HS-5 (cell line): ENCODE data around the gene ARMH3.
"Not testable (repeated sequence)": the region's sequence is repeated elsewhere in the genome, so short reads cannot be mapped to it uniquely, and the experiment has no call there.

Experiments used
- DNase-seq: peaks from one replicate; pipeline ENCODE4 v3.0.0-alpha.2; 2012; ENCODE audit warnings: low read depth

The ARMH3 gene

DNA sequence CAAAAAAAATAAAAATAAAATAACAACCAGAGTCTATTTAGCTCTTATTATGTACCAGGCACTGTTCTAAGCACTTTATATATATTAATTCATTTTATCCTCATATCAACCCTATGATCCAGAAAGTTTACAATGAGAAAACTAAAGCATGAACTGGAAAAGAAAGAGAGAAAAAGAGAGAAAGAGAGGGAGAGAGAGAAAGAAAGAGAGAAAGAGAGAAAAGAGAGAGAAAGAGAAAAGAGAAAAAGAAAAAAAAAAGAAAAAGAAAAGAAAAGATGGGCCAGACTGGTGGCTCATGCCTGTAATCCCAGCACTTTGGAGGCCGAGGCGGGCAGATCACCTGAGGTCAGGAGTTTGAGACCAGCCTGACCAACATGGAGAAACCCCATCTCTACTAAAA lies 9.9 kb downstream of the ARMH3 start:
- no peak for DNase-seq

DNA sequence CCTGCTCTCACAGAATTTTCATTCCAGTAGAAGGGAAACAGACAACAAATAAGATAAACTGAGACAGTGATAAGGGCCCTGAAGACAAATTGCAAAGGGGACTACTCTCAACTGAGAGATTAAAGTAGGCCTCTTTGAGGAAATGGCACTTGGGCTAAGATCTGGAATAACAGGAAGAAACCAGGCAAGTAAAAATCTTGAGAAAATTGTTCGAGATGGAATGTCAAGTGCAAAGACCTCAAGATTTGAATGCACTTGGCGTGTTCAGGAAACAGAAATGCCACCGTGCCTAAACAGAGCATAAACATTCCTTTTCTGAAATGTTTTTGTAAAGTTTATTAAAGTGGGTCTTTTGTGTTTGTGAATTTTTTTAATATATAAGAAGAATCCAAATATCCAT lies 10.7 kb downstream of the ARMH3 start:
- no peak for DNase-seq

DNA sequence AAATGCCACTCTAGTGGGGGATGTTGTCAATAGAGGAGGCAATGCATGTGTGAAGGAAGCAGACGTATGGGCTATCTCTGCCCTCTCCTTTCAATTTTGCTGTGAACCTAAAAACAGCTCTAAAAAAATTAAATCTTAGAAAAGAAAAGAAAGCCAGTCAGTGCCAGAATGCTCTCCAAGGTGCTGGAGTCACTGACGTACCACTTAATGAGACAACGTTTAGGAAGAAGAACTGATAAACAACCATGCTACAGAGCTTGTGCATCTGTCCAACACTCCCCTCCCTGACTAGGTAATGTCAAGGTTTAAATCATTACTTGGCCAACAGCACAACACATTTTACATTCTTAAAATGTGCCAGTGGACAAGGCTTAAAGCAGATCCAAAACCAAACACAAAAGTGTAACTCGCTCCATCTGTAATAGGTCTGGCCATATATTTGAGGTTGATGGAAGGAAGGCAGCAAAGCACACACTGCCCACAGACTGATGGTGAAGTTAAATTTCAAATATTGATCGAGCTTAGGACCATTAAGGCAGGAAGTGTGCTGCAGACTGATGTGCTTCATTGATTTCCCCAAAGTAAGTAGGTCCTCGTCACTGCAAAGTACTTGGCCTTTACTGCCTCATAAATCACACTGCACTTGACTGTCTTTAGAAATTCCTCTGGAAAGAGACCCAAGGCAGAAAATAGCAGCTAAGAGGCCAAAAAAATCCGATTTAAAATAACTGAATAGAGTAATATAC lies 15.5 kb downstream of the ARMH3 start:
- DNase-seq = no peak

DNA sequence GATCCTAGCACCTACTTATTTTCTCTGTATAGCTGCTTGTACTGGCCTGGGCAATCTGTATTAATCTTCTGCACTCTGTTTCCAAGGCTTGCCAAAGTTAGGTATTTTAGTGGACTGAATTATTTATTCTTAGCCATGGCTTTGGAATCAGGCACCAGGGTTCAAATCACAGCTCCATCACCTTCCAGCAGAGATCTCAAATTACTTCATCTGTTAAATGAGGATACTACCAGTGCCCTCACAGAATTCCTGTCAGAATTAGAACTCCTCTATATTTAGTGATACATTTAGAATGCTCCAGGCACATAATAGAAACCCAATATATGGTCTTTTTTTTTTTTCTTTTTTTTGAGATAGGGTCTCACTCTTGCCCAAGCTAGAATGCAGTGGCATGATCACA lies 17.6 kb downstream of the ARMH3 start:
- no peak for DNase-seq

DNA sequence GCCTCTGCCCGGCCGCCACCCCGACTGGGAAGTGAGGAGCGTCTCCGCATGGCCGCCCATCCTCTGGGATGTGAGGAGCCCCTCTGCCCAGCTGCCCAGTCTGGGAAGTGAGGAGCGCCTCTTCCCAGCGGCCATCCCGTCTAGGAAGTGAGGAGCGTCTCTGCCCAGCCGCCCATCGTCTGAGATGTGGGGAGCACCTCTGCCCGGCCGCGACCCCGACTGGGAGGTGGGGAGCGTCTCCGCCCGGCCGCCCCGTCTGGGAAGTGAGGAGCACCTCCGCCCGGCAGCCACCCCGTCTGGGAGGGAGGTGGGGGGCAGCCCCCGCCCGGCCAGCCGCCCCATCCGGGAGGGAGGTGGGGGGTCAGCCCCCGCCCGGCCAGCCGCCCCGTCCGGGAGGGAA lies 20.2 kb downstream of the ARMH3 start:
- not testable (repeated sequence) for DNase-seq

DNA sequence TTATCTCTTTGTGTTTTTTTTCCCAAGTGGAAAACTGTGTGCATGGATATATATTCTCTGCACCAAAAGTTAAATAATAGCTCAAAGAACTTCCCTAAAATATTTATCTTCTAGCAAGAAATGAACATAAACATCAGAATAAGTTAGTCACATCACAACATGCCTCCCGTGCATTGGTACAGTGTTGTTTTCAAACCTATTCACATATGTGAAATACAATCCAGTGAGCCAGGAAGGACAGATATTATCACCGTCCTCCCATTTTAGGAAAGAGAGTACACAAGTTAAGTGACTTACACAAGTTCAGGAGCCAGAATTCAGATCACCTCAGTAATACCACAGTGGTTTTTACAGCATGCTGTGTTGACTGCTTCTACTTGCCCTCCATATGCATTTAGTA lies 22.2 kb downstream of the ARMH3 start:
- no peak for DNase-seq

DNA sequence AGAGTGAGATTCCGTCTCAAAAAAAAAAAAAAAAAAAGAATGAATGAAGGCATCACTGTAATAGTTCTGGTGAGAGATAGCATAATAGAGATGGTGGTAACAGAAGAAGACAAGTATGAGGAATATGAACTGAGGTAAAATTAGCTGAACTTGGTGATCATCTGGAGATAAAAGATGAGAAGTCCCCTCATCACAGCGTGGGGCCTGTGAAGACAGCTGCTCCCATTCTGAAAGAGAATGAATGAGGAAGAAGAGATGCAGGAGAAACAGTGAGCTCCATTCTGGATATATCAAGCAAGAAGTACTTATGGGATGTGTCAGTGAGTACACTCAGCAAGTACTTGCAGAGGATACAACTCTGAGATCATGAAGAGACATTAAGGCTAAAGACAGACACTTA lies 28.7 kb downstream of the ARMH3 start:
- DNase-seq = no peak

DNA sequence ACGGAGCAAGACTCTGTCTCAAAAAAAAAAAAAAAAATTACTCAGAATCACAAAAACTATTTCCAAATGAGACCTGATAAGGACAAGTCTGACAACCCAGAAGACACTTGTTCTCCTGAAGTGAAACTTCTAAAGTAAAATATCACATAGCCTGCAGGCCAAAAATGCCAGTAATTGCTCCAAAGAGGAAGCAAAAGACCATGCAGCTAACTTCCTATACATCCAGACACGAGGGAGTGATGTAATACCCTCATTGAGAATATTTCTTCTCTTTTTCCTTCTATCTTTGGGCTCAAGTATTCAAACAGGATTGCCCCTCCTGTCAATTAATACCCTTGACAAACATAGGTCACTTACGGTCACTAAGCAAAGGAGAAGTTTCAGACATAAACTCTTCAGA lies 31.2 kb downstream of the ARMH3 start:
- no peak for DNase-seq

DNA sequence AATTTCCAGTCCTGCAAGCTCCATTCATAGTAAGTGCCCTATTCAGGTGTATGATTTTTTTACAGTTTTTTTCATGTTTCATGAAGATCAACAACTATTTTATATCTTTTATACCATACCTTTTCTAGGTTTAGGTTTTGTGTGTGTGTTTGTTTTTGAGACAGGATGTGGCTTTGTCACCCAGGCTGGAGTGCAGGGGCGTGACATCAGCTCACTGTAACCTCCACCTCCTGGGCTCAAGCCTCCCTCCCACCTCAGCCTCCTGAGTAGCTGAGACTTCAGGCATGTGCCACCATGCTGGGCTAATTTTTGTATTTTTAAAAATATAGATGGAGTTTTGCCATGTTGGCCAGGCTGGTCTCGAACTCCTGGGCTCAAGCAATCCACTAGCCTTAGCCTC lies 35.0 kb downstream of the ARMH3 start:
- no peak for DNase-seq

DNA sequence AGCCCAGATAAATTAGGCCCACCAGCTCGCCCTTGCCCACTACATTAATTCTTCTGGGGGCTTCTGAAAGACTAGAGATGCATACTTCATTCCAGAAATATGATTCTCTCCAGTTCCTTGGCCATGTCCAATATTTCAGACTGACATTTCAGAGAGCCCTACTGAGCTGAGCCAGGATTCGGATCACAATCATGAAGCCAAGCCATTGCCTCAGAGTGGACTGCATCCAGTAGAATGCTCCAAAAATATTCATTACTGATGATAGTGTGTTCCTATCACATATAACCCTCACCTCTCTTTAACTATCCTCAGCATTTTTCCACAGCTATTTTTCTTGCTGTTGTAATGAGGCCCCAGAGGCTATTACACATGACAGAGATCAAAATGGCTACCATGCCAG lies 38.7 kb downstream of the ARMH3 start:
- no peak for DNase-seq

DNA sequence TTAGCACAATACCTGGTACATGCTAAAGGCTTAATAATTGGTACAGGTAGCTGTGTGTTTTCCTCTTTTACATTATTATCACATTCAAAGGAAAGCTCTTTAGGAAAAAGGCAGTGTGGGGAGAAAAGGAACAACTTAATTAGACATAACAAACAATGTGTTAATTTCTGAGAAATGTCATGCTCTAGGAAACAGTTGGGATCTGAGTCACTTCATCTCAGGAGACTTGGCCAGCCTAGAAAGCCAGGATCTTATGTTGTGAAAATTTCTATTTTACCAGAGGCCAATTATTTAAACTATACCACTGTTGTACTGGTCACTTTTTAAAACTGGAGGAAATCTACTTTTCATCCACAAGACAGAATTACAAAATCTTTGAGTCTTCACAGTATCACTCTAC lies 39.6 kb downstream of the ARMH3 start:
- DNase-seq = no peak

DNA sequence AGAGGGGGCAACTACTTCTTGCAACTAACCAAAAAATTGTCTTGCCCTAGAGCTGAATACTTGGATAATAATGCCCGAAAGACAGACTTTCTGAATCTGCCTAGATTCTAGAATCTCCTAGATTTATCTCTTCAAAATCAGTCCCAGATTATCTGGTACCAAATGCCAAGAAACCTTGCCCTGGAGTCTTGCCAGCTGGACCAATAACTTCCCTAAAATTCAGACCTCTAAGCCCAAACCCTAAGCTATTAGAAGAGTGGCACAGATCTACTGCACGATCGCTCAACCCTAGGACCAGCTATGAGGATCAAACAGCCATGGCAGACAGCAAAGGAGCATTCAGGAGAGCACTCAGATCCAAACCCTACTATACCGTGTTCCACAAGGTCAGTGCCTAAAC lies 45.0 kb downstream of the ARMH3 start:
- no peak for DNase-seq

DNA sequence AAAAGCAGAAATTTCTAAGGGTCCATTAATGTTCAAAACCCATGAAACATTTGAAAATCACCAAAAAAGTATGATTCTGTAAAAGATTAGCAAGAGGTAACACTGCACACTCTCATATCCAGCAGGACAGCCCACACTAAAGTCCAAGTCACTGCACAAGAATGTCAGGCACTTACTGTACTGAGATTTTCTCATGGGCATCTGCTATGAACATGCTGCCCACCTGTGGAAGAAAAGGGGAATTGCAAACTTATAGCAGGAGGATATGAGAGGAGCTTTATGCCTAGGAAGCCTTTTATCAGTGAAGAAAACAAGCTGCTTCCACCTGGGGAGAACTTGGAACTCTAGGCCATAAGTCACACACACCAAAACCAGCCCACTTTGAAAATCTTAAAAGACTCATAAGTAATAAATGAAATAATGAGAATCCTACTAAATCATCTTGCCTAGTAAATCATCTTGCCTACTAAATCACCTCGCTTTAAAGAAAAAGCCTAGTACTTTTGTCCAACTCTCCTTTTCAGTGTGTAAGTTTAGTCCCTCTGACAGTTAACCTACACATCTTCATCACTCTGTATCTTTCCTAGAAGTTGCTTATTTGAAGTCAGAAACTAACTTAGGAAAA lies 46.1 kb downstream of the ARMH3 start:
- DNase-seq = peak; percentile 69

DNA sequence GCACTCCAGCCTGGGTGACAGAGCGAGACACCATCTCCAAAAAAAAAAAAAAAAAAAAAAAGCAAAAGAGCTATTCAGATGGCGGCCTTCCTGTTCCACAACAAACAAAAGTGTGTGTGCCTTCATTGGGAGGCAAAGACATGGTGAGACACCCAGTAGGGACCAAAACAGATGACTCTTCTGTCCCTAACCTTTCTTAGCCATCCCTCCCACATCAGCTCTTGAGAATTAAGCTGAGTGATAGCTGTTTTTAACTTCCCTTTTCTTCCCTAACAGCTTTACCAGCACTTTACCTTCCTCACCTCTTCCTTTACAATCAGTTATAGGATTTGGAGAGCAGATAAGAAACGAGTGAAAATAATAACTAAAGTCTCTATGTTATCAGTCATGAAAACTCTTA lies 48.2 kb downstream of the ARMH3 start:
- no peak for DNase-seq

DNA sequence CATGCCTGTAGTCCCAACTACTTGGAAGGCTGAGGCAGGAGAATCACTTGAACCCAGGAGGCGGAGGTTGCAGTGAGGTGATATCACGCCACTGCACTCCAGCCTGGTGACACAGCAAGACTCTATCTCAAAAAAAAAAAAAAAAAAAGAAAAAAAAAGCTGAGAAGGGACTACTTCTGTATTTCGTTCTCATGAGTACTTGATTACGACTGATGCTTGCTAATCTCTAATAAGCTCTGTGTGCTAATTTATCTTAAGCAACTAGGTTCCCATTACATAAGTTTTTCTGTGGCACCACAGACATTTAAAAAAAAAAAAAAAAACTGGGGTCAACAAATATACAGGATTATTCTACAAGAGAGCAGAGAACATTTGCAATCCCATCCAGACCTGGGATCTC lies 48.9 kb downstream of the ARMH3 start:
- not testable (repeated sequence) for DNase-seq

DNA sequence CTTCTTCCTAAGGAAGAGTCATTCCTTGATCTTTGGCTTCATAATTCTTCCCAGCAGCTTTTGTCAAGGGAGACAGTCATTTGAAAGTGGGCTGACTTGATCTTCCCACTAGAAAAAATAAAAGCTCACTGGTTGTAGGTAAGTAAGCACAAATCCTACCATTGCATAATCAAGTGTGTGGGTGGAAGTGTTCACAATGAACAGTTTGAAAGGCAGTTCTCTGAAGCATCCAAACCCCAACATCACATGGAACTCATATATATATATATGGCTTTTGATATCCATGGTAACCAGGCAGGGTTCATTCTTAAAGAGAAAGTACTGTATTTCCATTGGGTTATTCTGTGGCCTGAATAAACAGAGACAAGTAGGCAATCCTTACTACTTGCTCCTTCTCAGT lies 51.6 kb downstream of the ARMH3 start:
- no peak for DNase-seq

DNA sequence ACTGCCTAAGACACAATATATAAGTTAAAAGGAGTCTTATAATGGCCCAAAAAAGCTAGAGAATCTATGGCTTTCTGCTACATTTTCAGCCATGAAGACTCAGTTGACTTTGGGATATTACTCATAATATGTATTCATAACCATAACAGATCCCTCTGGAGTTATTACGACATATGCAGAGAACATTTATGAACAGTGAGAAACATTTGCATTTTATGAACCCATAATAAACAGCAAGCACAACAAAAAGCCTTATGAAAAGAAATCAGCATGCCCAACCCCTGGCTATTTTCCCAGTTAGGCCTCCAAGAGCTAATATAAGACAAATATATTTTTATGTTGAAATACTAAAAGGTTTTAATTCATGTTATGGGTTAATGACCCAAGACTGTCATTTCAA lies 52.4 kb downstream of the ARMH3 start:
- no peak for DNase-seq

DNA sequence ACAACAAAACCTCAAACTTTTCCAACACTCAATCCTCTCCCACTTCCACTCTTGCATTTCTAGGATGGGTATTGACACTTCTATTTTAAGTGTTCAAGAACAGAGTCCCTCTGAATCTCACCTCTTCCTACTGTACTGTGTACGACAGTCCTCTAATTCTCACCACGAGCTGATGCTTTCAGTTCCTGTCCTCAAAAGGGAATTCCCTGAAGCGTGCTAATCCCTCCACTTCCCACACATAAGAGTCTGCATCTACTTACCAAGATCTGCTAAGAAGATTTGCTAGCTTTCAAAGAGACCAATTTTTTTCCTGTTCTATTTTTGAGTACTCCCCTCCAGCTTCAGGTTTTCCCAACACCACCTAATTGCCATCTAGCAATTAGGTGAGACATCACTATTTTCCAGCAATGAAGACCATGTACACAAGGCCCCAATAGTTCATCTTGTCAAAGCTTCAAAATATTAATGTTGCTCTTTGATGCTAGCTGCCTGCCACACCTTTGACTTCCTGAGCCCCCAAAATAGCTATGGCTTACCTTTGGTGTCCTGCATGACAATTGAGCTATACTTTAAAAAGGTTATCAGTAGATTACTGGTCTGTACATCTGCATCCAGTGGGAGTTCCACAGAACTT lies 54.4 kb downstream of the ARMH3 start:
- DNase-seq = no peak

DNA sequence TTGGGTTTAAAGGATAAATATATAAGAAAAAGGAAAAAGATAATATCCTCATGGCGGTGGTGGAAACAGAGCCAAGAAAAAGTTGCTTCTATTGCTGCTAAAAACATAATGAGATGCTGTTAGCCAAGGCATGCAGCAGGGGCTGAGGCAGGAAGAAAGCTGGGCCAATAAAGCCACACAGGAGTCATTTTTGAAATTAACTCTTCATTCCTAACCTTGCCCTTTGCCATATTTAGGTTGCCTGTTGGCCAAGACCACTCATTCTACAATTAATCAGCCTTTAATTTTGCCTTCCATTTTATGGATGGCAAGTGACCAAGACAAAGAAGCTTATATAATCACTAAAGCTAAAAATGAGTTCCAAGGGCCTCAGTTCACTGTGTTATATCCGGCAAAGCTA lies 58.2 kb downstream of the ARMH3 start:
- DNase-seq = no peak

DNA sequence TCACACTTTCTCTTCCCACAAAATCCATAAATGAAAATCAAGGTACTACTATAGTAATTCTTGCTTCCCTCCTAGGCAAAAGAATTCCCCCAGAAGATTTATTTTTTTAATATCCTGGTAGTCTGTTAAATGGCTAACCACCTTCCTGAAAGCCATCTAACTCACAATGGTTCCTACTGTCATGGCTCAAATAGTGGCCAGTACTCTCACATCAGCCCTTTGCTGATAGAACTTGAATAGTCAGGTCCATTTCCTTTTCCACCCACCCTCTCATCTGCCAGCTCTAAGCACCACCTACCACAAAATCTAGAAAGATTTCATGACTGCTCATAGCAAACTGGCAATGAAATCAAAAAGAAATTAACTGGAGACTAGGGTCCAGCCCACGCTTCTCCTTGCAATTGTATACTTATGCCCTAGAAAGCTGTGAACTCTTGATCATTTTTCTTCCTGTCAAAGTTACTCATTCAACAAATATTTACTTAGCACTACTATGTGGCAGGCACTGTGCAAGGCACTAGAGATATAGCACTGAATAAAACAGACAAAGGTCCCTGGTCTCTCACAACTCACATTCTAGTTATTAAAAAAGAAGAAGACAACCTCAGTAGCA lies 60.4 kb downstream of the ARMH3 start:
- no peak for DNase-seq

DNA sequence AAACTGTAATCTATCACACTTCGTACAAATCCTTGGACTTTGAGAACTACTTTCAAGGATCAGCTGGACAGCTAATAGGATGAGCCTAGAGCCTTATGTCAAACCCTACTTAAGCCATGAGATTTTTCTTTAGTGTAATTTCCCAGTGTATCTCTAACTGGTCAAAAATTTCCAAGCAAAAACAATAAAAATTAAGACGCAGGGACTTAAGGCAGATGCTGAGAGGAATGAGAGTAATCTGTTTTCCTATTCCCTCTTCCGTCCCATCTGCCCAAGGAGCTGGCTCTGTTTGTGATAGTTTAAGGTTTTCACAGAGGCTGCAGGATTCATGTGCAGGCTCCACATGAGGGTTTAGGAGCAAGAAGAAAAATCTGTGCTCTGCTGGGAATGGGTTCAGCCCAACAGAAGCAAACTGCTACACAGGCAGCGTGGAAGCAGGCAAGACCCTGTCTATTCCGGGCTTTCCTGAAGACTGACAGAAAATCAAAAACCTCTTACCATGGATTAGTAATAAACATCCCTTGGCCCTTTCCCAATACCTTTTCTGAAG lies 62.2 kb downstream of the ARMH3 start:
- DNase-seq = no peak

DNA sequence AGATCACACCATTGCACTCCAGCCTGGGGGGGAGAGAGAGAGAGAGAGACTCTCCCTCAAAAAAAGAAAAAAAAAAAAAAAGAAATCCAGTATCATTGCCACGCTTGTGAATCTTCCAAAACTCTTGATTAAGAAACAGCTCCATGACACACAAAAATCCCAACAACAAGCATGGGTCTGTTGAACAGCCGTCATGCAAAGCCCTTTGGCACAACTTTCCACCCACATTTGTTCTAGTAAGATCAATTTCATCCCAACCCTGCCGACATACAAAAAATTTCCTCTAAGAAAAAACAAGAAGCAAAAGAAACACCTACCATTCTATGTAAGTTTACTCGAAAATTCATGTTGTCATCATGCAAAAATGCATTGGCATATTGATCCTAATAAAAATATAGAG lies 62.8 kb downstream of the ARMH3 start:
- no peak for DNase-seq

DNA sequence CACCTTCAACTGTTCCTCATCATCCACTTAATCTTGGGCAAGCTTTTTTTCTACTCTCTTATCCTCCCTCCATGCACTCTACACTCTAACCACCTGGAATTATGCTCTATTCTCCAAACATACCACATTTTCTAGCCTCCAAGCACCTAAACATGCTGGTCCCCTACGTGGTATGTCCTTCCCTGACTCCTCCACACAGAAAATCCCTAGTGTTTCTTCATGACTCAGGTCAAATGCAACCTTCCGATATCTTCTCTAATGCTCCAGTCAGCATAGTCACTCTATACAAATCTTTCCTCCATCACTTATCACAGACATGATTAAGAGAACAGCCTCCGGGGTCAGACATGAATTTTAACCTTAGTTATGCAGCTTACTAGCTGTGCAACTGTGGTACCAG lies 68.8 kb downstream of the ARMH3 start:
- DNase-seq = no peak
